Measurements from ENCODE around the gene OVCA2.

Gene OVCA2

DNA sequence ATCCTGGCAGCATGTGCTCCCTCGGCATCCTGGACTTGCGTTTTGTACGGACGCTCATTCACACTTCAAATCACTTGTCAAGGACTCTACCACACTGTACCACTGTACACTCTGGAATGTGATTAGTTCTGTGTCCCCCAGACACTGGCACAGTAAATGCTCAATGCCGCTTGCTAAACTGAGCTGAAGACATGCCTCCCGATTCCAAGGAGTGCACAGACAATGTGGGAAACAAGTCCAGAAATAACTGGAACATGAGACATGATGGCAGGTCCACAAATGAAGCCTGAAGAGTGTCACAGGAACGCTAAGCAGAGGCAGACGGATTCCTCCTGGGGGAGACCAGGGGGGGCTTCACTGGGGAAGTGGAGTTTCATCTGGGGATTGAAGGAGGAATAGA, 35.2 kb downstream of the OVCA2 start:
- no peak overlapping the region for H3K27ac ChIP-seq (ENCODE audit: insufficient read depth, low read depth, low read length, poor library complexity, severe bottlenecking)
- peaks cover 10% of the 10 kb centered on the region for H3K4me1 ChIP-seq (ENCODE audit: control insufficient read depth, insufficient read depth, low read length)
- peaks cover 14% of the 10 kb centered on the region for H3K36me3 ChIP-seq (ENCODE audit: control insufficient read depth, insufficient read depth, low read length)
- WGBS, 2 experiments: 94 to 95% methylated on average over 8 of the region's 8 CpGs
- no peak overlapping the region for H3K4me3 ChIP-seq (ENCODE audit: insufficient read depth, low read depth, low read length)
- H3K9me3 ChIP-seq (ENCODE audit: control insufficient read depth, low read length): no peaks in the 10 kb centered on the region
- H3K27me3 ChIP-seq (ENCODE audit: control insufficient read depth, insufficient read depth, low read length, poor library complexity, severe bottlenecking): no peaks in the 10 kb centered on the region

GRCh38 chr17:2081564-2081963, 39.7 kb downstream of the OVCA2 start:
- no peaks in the 10 kb centered on the region for H3K27me3 ChIP-seq (ENCODE audit: control insufficient read depth, insufficient read depth, low read length, poor library complexity, severe bottlenecking)
- no peaks in the 10 kb centered on the region for H3K4me1 ChIP-seq (ENCODE audit: control insufficient read depth, insufficient read depth, low read length)
- no peak overlapping the region for H3K27ac ChIP-seq (ENCODE audit: insufficient read depth, low read depth, low read length, poor library complexity, severe bottlenecking)
- no peak overlapping the region for H3K4me3 ChIP-seq (ENCODE audit: insufficient read depth, low read depth, low read length)
- H3K9me3 ChIP-seq (ENCODE audit: control insufficient read depth, low read length): no peaks in the 10 kb centered on the region
- WGBS, 2 experiments: 94 to 97% methylated on average over 9 of the region's 9 CpGs
- H3K36me3 ChIP-seq (ENCODE audit: control insufficient read depth, insufficient read depth, low read length): peaks cover 15% of the 10 kb centered on the region

DNA sequence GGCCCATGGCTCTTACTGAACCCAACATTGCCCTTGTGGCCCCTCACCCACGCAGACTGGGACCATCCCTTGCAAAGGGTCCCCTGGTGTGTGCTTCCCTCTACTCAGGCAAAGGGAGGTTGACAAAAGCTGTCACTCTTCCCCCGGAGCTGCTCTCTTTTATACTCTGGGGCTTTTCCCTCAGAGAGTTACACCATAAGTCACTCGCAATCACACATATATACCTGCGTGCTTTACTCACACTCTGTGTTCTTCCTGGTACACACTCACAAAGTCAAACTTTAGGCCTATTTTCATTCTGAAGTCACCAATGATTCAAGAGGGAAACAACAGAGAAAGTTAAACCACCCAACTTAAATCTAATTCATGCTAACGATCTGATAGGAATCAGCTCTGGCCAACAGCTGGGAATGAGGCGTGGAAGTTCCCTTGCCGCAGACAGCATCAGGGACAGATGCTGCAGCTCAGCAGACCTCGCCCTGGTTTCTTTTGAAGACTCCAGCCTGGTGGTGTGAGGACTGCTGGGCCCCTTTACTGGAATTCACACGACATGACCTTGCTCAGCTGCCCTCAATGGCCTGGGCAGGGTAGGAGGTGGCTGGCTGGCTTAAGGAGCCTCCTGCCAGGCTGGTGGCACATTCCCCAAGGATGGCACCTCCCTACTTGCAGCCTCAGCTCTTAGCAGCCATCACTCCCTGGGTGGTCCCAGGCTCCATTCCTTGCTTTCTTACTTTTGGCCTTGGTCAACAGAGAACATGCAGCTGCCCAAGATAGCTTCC, 40.4 kb downstream of the OVCA2 start:
- Histone ChIP-seq H3K4me3 (ENCODE audit: insufficient read depth, low read depth, low read length) (no peak overlapping the region), H3K27ac (ENCODE audit: insufficient read depth, low read depth, low read length, poor library complexity, severe bottlenecking) (no peak overlapping the region)

DNA sequence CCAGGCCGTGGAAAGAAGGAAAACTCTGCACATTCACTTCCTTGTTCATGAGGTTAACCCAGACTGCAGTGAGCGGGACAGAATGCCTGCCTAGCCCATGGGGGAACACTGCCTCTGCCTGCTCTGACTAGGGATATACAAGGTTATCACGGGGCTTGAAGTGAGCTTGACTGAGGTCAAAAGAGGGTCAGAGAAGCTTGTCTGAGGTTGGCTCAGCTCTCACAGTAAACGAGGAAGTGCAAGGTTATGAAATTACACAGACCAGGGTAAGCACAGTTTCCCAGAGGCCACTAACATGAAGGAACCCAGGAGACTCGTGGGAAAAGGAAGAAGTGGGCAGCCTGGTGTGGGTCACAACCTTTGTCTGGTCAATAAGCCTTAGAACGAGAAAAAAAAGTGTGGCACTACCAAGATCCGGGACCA, 41.8 kb downstream of the OVCA2 start:
- Histone ChIP-seq H3K9me3 (ENCODE audit: control insufficient read depth, low read length) (no peaks in the 10 kb centered on the region), H3K27me3 (ENCODE audit: control insufficient read depth, insufficient read depth, low read length, poor library complexity, severe bottlenecking) (no peaks in the 10 kb centered on the region), H3K36me3 (ENCODE audit: control insufficient read depth, insufficient read depth, low read length) (peaks cover 11% of the 10 kb centered on the region), H3K4me1 (ENCODE audit: control insufficient read depth, insufficient read depth, low read length) (no peaks in the 10 kb centered on the region), H3K27ac (ENCODE audit: insufficient read depth, low read depth, low read length, poor library complexity, severe bottlenecking) (no peak overlapping the region), H3K4me3 (ENCODE audit: insufficient read depth, low read depth, low read length) (no peak overlapping the region)
- WGBS, 2 experiments: 94 to 95% methylated on average over 7 of the region's 7 CpGs

More for the DNA sequence above, 40.4 kb downstream of the OVCA2 start:
- Histone ChIP-seq H3K9me3 (ENCODE audit: control insufficient read depth, low read length) (no peaks in the 10 kb centered on the region), H3K36me3 (ENCODE audit: control insufficient read depth, insufficient read depth, low read length) (peaks cover 13% of the 10 kb centered on the region), H3K27me3 (ENCODE audit: control insufficient read depth, insufficient read depth, low read length, poor library complexity, severe bottlenecking) (no peaks in the 10 kb centered on the region), H3K4me1 (ENCODE audit: control insufficient read depth, insufficient read depth, low read length) (no peaks in the 10 kb centered on the region)
- WGBS, 2 experiments: 86 to 87% methylated on average over 9 of the region's 9 CpGs

GRCh38 chr17:2084036-2084765, 42.4 kb downstream of the OVCA2 start:
- H3K27me3 ChIP-seq (ENCODE audit: control insufficient read depth, insufficient read depth, low read length, poor library complexity, severe bottlenecking): no peaks in the 10 kb centered on the region
- no peaks in the 10 kb centered on the region for H3K4me1 ChIP-seq (ENCODE audit: control insufficient read depth, insufficient read depth, low read length)
- H3K36me3 ChIP-seq (ENCODE audit: control insufficient read depth, insufficient read depth, low read length): peaks cover 9% of the 10 kb centered on the region
- 94 to 96% methylated on average over 8 of the region's 8 CpGs for whole genome bisulfite sequencing, 2 experiments
- no peak overlapping the region for H3K27ac ChIP-seq (ENCODE audit: insufficient read depth, low read depth, low read length, poor library complexity, severe bottlenecking)
- H3K9me3 ChIP-seq (ENCODE audit: control insufficient read depth, low read length): no peaks in the 10 kb centered on the region
- H3K4me3 ChIP-seq (ENCODE audit: insufficient read depth, low read depth, low read length): no peak overlapping the region

DNA sequence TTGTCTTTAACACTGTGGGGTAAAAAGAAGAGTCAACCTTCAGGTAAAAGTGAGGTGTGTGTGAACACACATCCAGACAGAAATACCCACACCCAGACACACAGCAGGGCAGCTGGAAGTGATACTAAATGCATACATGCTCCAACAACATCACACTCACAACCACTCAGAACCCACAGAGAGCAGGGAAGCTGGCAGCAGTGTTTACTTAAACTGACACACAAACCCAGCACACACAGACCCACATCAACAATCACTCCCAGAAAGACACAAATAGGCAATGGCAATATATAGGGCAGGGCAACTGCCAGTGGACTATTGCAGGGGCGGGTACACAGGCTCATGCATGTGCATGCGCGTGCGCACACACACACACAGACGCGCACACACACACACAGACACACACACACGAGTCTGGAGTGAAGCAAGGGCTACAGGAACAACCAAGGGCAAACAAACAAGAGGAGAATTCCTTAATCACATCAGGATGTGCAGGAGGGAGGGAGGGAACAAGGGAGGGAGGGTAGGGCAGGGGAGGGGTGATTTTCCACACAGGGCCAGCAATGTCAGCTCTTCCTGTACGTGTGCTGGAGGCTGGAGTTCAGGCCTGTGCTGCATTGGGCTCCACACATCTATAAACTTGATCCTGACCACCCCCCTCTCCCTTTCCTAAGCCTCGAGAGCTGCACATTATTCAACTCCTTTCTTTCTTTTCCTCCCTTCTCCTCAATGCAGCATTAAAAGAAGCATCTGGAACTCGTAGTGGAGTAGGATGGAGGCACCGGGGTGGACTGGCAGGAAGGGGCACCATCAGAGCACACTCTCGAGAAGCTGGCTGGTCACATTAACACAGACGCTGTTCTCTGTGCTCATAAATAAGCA, 43.2 kb downstream of the OVCA2 start:
- Histone ChIP-seq H3K4me3 (ENCODE audit: insufficient read depth, low read depth, low read length) (no peak overlapping the region), H3K4me1 (ENCODE audit: control insufficient read depth, insufficient read depth, low read length) (no peaks in the 10 kb centered on the region), H3K36me3 (ENCODE audit: control insufficient read depth, insufficient read depth, low read length) (peaks cover 7% of the 10 kb centered on the region), H3K27me3 (ENCODE audit: control insufficient read depth, insufficient read depth, low read length, poor library complexity, severe bottlenecking) (no peaks in the 10 kb centered on the region), H3K27ac (ENCODE audit: insufficient read depth, low read depth, low read length, poor library complexity, severe bottlenecking) (no peak overlapping the region), H3K9me3 (ENCODE audit: control insufficient read depth, low read length) (no peaks in the 10 kb centered on the region)
- 92 to 95% methylated on average over 13 of the region's 13 CpGs for WGBS, 2 experiments

DNA sequence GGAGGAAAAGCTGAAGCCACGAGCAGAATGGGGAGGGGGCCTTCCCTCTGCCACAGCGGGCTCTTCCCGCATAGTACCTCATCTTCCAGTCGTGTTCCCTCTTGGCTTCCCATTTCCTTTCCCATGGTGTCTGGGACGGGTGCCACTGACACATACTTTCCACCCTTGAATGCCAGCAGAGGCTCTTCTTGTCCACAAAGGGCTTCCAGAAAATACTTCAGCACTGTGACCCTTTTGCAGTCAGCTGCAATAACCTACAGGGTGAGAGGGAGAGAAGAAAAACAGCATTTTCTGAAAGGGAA, 43.8 kb downstream of the OVCA2 start:
- H3K27me3 ChIP-seq (ENCODE audit: control insufficient read depth, insufficient read depth, low read length, poor library complexity, severe bottlenecking): no peaks in the 10 kb centered on the region
- 88 to 91% methylated on average over 5 of the region's 5 CpGs for WGBS, 2 experiments
- no peaks in the 10 kb centered on the region for H3K9me3 ChIP-seq (ENCODE audit: control insufficient read depth, low read length)
- no peak overlapping the region for H3K4me3 ChIP-seq (ENCODE audit: insufficient read depth, low read depth, low read length)
- no peak overlapping the region for H3K27ac ChIP-seq (ENCODE audit: insufficient read depth, low read depth, low read length, poor library complexity, severe bottlenecking)
- H3K36me3 ChIP-seq (ENCODE audit: control insufficient read depth, insufficient read depth, low read length): peaks cover 7% of the 10 kb centered on the region
- H3K4me1 ChIP-seq (ENCODE audit: control insufficient read depth, insufficient read depth, low read length): no peaks in the 10 kb centered on the region

GRCh38 chr17:2086306-2086705, 44.5 kb downstream of the OVCA2 start:
- H3K4me3 ChIP-seq (ENCODE audit: insufficient read depth, low read depth, low read length): no peak overlapping the region
- no peaks in the 10 kb centered on the region for H3K9me3 ChIP-seq (ENCODE audit: control insufficient read depth, low read length)
- 95 to 96% methylated on average over 3 of the region's 3 CpGs for WGBS, 2 experiments
- peaks cover 7% of the 10 kb centered on the region for H3K36me3 ChIP-seq (ENCODE audit: control insufficient read depth, insufficient read depth, low read length)
- H3K27ac ChIP-seq (ENCODE audit: insufficient read depth, low read depth, low read length, poor library complexity, severe bottlenecking): no peak overlapping the region
- no peaks in the 10 kb centered on the region for H3K27me3 ChIP-seq (ENCODE audit: control insufficient read depth, insufficient read depth, low read length, poor library complexity, severe bottlenecking)
- no peaks in the 10 kb centered on the region for H3K4me1 ChIP-seq (ENCODE audit: control insufficient read depth, insufficient read depth, low read length)

- Histone ChIP-seq H3K27me3 (ENCODE audit: control insufficient read depth, insufficient read depth, low read length, poor library complexity, severe bottlenecking) (no peaks in the 10 kb centered on the region), H3K36me3 (ENCODE audit: control insufficient read depth, insufficient read depth, low read length) (no peaks in the 10 kb centered on the region), H3K9me3 (ENCODE audit: control insufficient read depth, low read length) (no peaks in the 10 kb centered on the region), H3K4me3 (ENCODE audit: insufficient read depth, low read depth, low read length) (no peak overlapping the region), H3K4me1 (ENCODE audit: control insufficient read depth, insufficient read depth, low read length) (no peaks in the 10 kb centered on the region), H3K27ac (ENCODE audit: insufficient read depth, low read depth, low read length, poor library complexity, severe bottlenecking) (no peak overlapping the region)
- 94 to 96% methylated on average over 10 of the region's 10 CpGs for WGBS, 2 experiments
Measured at GRCh38 chr17:2087597-2088211, 45.9 kb downstream of the OVCA2 start.

Data from ectodermal cell (in vitro differentiated cells).